ENCODE measurements around the gene CYP19A1. TPM values are rescaled to one million over a fixed set of nuclear protein-coding genes. Genes with fewer than 3 reads are reported as not detected.

Gene CYP19A1
- total RNA-seq, 4 donors from 2014 or later = 1.8 to 2.9 (median 2.5) TPM; not detected in 1

GRCh38 chr15:51307325-51307724 is 31.1 kb downstream of the CYP19A1 start:
- H3K27ac ChIP-seq = peak overlapping the region in 1 of 4 donors; percentile 33
- 70% methylated on average over 3 of the region's 3 CpGs; no CpG with 5 or more reads in 1 of the 2 donors for WGBS, 2 donors (ENCODE audit: low coverage in 1 of 2)

DNA sequence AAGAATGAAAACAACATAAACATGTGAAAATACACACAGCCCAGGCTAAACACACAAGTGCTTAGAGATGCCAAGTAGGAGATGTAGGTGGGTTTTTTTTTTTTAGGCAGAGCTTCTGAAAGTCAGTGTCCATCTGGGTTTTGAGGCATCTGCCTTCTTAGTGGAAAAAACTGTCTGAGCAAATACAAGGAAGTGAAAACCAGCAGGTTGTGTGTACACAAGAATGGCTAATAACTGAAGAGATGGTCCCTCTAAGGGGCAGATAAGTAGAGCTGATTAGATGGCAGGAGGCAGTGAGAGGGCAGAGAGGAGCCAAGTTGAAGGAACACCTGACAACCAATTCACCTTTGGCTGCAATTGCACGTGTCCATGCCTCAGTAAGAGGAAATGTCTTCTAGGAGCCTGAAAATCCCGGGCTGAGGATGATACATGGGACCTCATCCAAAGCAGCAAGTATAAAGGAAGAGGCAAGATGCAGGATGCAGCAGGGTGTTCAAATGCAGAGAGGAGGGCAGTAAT is 34.9 kb downstream of the CYP19A1 start:
- Histone ChIP-seq H3K4me1 (peaks cover 0 to 8% (median 7%) of the 10 kb centered on the region in 3 donors), H3K9me3 (no peaks in the 10 kb centered on the region), H3K36me3 (no peaks in the 10 kb centered on the region), H3K4me3 (no peak overlapping the region), H3K27me3 (peaks cover 5% of the 10 kb centered on the region), H3K27ac (no peak overlapping the region)
- ATAC-seq = no peak
- TF ChIP-seq POLR2A (IDR thresholded peaks at IDR 0.05) (no peak), EP300 (IDR thresholded peaks at IDR 0.05) (no peak), POLR2AphosphoS5 (IDR thresholded peaks at IDR 0.05) (no peak)
- TF ChIP-seq, protein P1, sequence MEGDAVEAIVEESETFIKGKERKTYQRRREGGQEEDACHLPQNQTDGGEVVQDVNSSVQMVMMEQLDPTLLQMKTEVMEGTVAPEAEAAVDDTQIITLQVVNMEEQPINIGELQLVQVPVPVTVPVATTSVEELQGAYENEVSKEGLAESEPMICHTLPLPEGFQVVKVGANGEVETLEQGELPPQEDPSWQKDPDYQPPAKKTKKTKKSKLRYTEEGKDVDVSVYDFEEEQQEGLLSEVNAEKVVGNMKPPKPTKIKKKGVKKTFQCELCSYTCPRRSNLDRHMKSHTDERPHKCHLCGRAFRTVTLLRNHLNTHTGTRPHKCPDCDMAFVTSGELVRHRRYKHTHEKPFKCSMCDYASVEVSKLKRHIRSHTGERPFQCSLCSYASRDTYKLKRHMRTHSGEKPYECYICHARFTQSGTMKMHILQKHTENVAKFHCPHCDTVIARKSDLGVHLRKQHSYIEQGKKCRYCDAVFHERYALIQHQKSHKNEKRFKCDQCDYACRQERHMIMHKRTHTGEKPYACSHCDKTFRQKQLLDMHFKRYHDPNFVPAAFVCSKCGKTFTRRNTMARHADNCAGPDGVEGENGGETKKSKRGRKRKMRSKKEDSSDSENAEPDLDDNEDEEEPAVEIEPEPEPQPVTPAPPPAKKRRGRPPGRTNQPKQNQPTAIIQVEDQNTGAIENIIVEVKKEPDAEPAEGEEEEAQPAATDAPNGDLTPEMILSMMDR (IDR thresholded peaks at IDR 0.05) = no peak
- 52 to 82% methylated on average over 2 of the region's 2 CpGs for WGBS, 2 donors (ENCODE audit: low coverage in 1 of 2)

More at GRCh38 chr15:51307325-51307724, 31.1 kb downstream of the CYP19A1 start:
- Histone ChIP-seq H3K36me3 (no peaks in the 10 kb centered on the region), H3K9me3 (no peaks in the 10 kb centered on the region), H3K27me3 (peaks cover 5% of the 10 kb centered on the region), H3K4me1 (peaks cover 0 to 6% (median 0%) of the 10 kb centered on the region in 3 donors), H3K4me3 (no peak overlapping the region)
- TF ChIP-seq, protein P1 (IDR thresholded peaks at IDR 0.05) = no peak
- no peak for TF ChIP-seq POLR2A (IDR thresholded peaks at IDR 0.05)
- TF ChIP-seq EP300 (IDR thresholded peaks at IDR 0.05) = no peak
- TF ChIP-seq POLR2AphosphoS5 (IDR thresholded peaks at IDR 0.05) = no peak
- no peak for ATAC-seq

GRCh38 chr15:51302480-51302879 is 35.9 kb downstream of the CYP19A1 start:
- H3K4me1 ChIP-seq = peaks cover 0 to 11% (median 4%) of the 10 kb centered on the region in 3 donors
- H3K9me3 ChIP-seq = no peaks in the 10 kb centered on the region
- ATAC-seq = no peak
- TF ChIP-seq EP300 (IDR thresholded peaks at IDR 0.05) (no peak), POLR2AphosphoS5 (IDR thresholded peaks at IDR 0.05) (no peak)
- TF ChIP-seq, protein P1 (IDR thresholded peaks at IDR 0.05) = no peak
- no peak overlapping the region for H3K4me3 ChIP-seq
- no peaks in the 10 kb centered on the region for H3K36me3 ChIP-seq
- peaks cover 5% of the 10 kb centered on the region for H3K27me3 ChIP-seq
- whole genome bisulfite sequencing, 2 donors (ENCODE audit: low coverage in 1 of 2) = 72 to 92% methylated on average over 5 of the region's 6 CpGs
- H3K27ac ChIP-seq = no peak overlapping the region

GRCh38 chr15:51299187-51300015 is 39.0 kb downstream of the CYP19A1 start:
- Histone ChIP-seq H3K27ac (peak overlapping the region in 2 of 4 donors; percentile 56 to 57), H3K27me3 (no peaks in the 10 kb centered on the region), H3K4me3 (no peak overlapping the region), H3K9me3 (no peaks in the 10 kb centered on the region), H3K4me1 (peaks cover 0 to 11% (median 4%) of the 10 kb centered on the region in 3 donors), H3K36me3 (no peaks in the 10 kb centered on the region)
- 85% methylated on average over 2 of the region's 5 CpGs; no CpG with 5 or more reads in 1 of the 2 donors for WGBS, 2 donors (ENCODE audit: low coverage in 1 of 2)
- ATAC-seq = no peak
- TF ChIP-seq POLR2AphosphoS5 (IDR thresholded peaks at IDR 0.05) (no peak), EP300 (IDR thresholded peaks at IDR 0.05) (no peak), POLR2A (IDR thresholded peaks at IDR 0.05) (no peak)
- TF ChIP-seq, protein P1 (IDR thresholded peaks at IDR 0.05) = no peak
